IMR-90 (cell line): Measurements from ENCODE around the gene FRY.

Experiments used
- BHLHE40 ChIP-seq: fragments of 150-350 bp; IDR thresholded peaks from 2 replicates; pipeline ENCODE4 v1.6.1; 2016; ENCODE audit warnings: mild to moderate bottlenecking, low read depth, low read length
- CHD1 ChIP-seq: IDR thresholded peaks from 2 replicates; pipeline ENCODE4 v1.6.1; 2012; ENCODE audit warnings: low read depth, low read length, improper control_type of control experiment
- CTCF ChIP-seq: conservative IDR thresholded peaks from 2 replicates; pipeline ENCODE4 v1.5.1; 2012; ENCODE audit warnings: mild to moderate bottlenecking, low read depth, low read length, improper control_type of control experiment
- ELK1 ChIP-seq: fragments of 150-350 bp; IDR thresholded peaks from 2 replicates; pipeline ENCODE4 v1.6.1; 2016; ENCODE audit warnings: low read depth, mild to moderate bottlenecking, low read length, moderate library complexity, borderline replicate concordance
- FOS ChIP-seq: fragments of 150-350 bp; IDR thresholded peaks from 2 replicates; pipeline ENCODE4 v1.6.1; 2016; ENCODE audit warnings: low read depth, low read length
- MAFK ChIP-seq: IDR thresholded peaks from 2 replicates; pipeline ENCODE4 v1.6.1; 2012; ENCODE audit warnings: low read depth, low read length, improper control_type of control experiment
- MAZ ChIP-seq: IDR thresholded peaks from 2 replicates; pipeline ENCODE4 v1.6.1; 2012; ENCODE audit warnings: low read depth, mild to moderate bottlenecking, low read length, improper control_type of control experiment, moderate library complexity, borderline replicate concordance
- MXI1 ChIP-seq: IDR thresholded peaks from 2 replicates; pipeline ENCODE4 v1.6.1; 2012; ENCODE audit warnings: low read depth, mild to moderate bottlenecking, low read length, moderate library complexity, borderline replicate concordance
- NFE2L2 ChIP-seq: fragments of 150-350 bp; IDR thresholded peaks from 2 replicates; pipeline ENCODE4 v1.6.1; 2016; ENCODE audit warnings: low read depth, mild to moderate bottlenecking, low read length
- POLR2A ChIP-seq: IDR thresholded peaks from 2 replicates; pipeline ENCODE4 v1.6.1; 2012; ENCODE audit warnings: mild to moderate bottlenecking, low read depth, low read length
- RAD21 ChIP-seq: IDR thresholded peaks from 2 replicates; pipeline ENCODE4 v1.6.1; 2012; ENCODE audit warnings: low read length, improper control_type of control experiment
- RCOR1 ChIP-seq: IDR thresholded peaks from 2 replicates; pipeline ENCODE4 v1.6.1; 2012; ENCODE audit warnings: mild to moderate bottlenecking, low read length, improper control_type of control experiment; ENCODE audit not compliant: insufficient replicate concordance
- SMC3 ChIP-seq: fragments of 150-350 bp; IDR thresholded peaks from 2 replicates; pipeline ENCODE4 v1.6.1; 2016; ENCODE audit warnings: low read depth, mild to moderate bottlenecking, antibody characterized with exemption, low read length, moderate library complexity
- USF2 ChIP-seq: fragments of 150-350 bp; IDR thresholded peaks from 2 replicates; pipeline ENCODE4 v1.6.1; 2017; ENCODE audit warnings: mild to moderate bottlenecking, antibody characterized with exemption, low read length, low read depth

GRCh38 chr13:32253911-32254399 lies 222.4 kb downstream of the FRY start:
- TF ChIP-seq BHLHE40 (no peak), CTCF (no peak), MAZ (no peak), POLR2A (no peak), USF2 (no peak), FOS (no peak), RAD21 (no peak), SMC3 (no peak), NFE2L2 (no peak), CHD1 (no peak), MAFK (no peak), ELK1 (no peak), MXI1 (no peak), RCOR1 (no peak)
